ENCODE measurements around the gene ZNF823.
A peak's percentile ranks its signal among the peaks of the same experiment; 100 is the strongest.

Gene ZNF823

DNA sequence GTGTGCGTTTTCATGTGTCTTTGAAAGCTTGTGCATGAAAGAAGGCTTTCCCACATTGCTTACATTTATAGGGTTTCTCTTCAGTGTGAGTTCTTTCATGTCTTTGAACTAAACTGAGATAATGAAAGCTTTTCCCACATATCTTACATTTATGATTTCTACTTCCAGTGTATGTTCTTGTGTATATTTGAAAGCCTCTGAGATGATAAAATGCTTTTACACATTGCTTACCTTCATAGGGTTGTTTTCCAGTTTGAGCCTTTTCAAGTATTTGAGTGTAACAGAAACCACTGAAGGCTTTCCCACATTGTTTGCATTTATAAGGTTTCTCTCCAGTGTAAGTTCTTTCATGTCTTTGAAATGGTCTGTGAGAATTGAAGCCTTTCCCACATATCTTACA is 18.2 kb upstream of the ZNF823 start:
- H3K4me3 ChIP-seq (ENCODE audit: low read depth, low read length): no peak overlapping the region
- no peak for DNase-seq (ENCODE audit: low read depth)
- no peak for TF ChIP-seq CTCF (IDR thresholded peaks at IDR 0.05; ENCODE audit: control insufficient read depth, extremely low read depth, insufficient read depth)

GRCh38 chr19:11754663-11755062 is 15.9 kb upstream of the ZNF823 start:
- no peak for TF ChIP-seq CTCF (IDR thresholded peaks at IDR 0.05; ENCODE audit: control insufficient read depth, extremely low read depth, insufficient read depth)
- no peak overlapping the region for H3K4me3 ChIP-seq (ENCODE audit: low read depth, low read length)
- no peak for DNase-seq (ENCODE audit: low read depth)

- TF ChIP-seq CTCF (IDR thresholded peaks at IDR 0.05; ENCODE audit: control insufficient read depth, extremely low read depth, insufficient read depth): no peak
- no peak for DNase-seq (ENCODE audit: low read depth)
- no peak overlapping the region for H3K4me3 ChIP-seq (ENCODE audit: low read depth, low read length)
Observed at GRCh38 chr19:11752244-11752736, 13.5 kb upstream of the ZNF823 start.

DNA sequence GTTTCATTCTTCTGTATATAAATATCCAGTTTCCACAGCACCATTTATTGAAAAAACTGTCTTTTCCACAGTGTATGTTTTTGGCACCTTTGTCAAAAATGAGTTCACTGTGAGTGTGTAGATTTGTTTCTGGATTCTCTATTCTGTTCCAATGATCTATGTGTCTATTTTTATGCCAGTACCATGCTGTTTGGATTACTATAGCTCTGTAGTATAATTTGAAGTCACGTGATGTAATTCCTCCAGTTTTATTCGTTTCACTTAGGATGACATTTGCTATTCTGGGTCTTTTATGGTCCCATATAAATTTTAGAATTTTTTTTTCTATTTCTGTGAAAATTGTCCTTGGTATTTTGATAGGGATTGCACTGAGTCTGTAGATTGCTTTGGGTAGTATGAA is 11.0 kb upstream of the ZNF823 start:
- no peak overlapping the region for H3K4me3 ChIP-seq (ENCODE audit: low read depth, low read length)
- DNase-seq (ENCODE audit: low read depth): no peak
- no peak for TF ChIP-seq CTCF (IDR thresholded peaks at IDR 0.05; ENCODE audit: control insufficient read depth, extremely low read depth, insufficient read depth)

GRCh38 chr19:11747277-11747676 is 8.5 kb upstream of the ZNF823 start:
- H3K4me3 ChIP-seq (ENCODE audit: low read depth, low read length): no peak overlapping the region
- TF ChIP-seq CTCF (IDR thresholded peaks at IDR 0.05; ENCODE audit: control insufficient read depth, extremely low read depth, insufficient read depth): no peak
- DNase-seq (ENCODE audit: low read depth): no peak

DNA sequence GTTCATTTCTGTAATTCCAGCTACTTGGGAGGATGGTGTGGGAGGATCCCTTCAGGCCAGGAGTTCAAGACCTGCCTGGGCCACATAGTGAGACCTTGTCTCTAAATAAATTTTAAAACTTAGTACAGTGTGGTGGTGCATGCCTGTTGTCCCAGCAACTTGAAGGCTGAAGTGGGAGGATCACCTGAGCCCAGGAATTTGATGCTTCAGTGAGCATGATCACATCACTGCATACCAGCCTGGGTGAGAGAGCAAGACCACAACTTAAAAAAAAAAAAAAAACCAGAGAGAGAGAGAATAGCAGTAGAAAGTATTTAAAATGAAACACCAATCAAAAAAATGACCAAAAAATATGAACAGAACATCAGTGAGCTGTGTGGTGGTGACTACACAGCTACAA is 7.1 kb upstream of the ZNF823 start:
- no peak for DNase-seq (ENCODE audit: low read depth)
- no peak for TF ChIP-seq CTCF (IDR thresholded peaks at IDR 0.05; ENCODE audit: control insufficient read depth, extremely low read depth, insufficient read depth)

GRCh38 chr19:11737964-11738745 is 591 bp downstream of the ZNF823 start:
- DNase-seq (ENCODE audit: low read depth): peak; percentile 27
- peak overlapping the region; percentile 84 for H3K4me3 ChIP-seq (ENCODE audit: low read depth, low read length)
- TF ChIP-seq CTCF (IDR thresholded peaks at IDR 0.05; ENCODE audit: control insufficient read depth, extremely low read depth, insufficient read depth): peak; percentile 11; the same call in 1 of the 2 replicates

More for the DNA sequence above, 7.1 kb upstream of the ZNF823 start:
- no peak overlapping the region for H3K4me3 ChIP-seq (ENCODE audit: low read depth, low read length)
